Glomerular visceral epithelial cell (primary cell): ENCODE data around the gene KLF16.
"Not testable (repeated sequence)": the region's sequence is repeated elsewhere in the genome, so short reads cannot be mapped to it uniquely, and the experiment has no call there.

Source experiments
- DNase-seq: peaks from one replicate; pipeline ENCODE4 v3.0.0-alpha.2; 2016; ENCODE audit errors: extremely low spot score

KLF16 gene

GRCh38 chr19:1863328-1863637 is at the start of gene KLF16:
Gene KLF16 (minus strand): TSS chr19:1863579. CDS start chr19:1863497, 82 bp downstream.
- no peak for DNase-seq

- DNase-seq: no peak
Observed at GRCh38 chr19:1912760-1913505, 49.6 kb upstream of the KLF16 start.

GRCh38 chr19:1911995-1912394 is 48.6 kb upstream of the KLF16 start:
- no peak for DNase-seq

- DNase-seq: no peak
Observed at GRCh38 chr19:1911098-1911497, 47.7 kb upstream of the KLF16 start.

DNA sequence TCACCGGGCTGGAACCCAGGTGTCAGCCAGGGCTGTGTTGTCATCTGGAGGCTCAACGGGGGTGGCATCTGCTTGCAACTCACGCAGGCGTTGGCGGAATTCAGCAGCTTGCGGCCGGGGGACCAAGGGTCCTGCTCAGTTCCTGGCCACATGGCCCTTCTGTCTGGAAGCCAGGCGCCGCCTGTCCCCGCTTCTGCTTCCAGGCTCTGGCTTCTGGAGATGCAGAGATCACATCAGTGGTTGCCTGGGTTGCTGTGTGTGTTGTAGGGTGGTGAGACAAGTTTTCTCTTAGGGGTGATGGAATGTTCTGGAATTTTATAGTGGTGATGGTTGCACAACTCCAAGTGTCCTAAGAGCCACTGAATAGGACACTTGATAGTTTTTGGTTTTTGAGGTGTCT is 46.8 kb upstream of the KLF16 start:
- DNase-seq: no peak

GRCh38 chr19:1909761-1910080 is 46.3 kb upstream of the KLF16 start:
- DNase-seq: no peak

DNA sequence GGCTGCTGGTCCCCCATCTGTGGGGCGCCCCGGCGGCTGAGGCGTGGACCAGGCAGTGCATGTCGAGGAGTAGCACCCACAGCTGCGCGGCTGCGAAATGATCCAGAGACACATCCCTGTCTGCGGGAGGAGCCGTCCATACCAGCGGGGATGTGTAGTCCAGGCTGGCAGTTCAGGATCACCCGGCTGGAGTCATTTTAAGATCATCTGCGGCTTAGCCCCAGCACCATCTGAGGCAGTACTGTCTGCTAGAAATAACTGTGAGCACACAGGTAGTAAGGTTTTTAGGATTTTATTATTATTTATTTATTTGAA is 44.9 kb upstream of the KLF16 start:
- DNase-seq: no peak

DNA sequence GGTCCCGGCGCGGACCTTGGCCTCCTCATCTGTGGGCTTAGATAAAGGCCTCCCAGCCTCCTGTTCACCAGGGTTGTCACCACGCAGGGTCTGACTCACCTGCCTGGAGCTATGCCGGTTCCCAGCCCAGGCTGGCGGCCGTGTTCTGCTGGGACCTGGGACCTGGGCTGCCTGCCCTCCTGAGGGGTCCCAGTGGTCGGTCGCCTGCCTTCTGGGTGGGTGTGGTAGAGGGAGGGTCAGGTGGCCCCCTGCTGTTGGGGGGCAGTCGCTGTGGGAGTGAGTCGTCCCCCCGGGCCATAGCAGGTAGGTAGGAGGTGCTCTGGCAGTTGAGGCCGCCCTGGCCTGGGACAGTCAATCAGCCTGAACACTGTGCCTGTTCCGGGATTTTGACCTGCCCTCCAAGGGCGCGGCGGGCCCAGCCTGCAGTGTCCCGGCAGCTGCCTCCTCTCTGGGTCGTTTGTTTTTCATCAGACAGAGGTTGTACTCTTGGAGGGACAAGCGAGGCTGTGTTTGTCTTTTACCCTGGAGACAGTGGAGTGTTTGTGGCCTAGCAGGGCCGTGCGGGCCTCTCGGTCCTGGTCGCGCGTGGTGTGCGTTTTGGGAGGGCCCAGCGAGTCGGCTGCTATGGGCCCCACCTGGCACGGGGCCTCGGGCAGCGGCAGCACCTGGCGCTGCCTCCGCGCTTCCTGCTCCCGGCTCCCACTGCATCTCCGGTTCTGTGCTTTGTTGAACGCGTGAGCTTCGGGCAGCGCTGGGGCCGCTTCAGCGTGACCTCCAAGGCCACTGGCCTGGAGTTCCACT is 44.4 kb upstream of the KLF16 start:
- no peak for DNase-seq

- DNase-seq: no peak
Observed at GRCh38 chr19:1906985-1907562, 43.7 kb upstream of the KLF16 start.

DNA sequence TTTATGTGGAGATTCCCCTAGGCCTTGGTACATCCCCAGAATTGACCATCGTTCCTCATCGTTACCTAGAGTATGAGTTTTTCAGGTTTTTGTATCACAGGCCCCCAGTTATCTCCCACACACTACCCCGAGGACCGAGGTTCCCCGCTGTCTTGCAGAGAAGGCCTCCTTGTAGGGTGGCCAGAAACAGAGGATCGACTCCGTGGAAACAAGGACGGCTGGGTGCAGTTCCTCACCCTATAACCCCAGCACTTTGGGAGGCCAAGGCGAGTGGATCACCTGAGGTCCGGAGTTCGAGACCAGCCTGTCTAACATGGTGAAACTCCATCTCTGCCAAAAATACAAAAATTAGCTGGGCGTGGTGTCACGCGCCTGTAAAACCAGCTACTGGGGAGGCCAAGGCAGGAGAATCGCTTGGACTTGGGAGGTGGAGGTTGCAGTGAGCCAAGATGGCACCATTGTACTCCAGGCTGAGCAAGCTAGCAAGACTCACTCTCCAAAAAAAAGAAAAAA is 42.5 kb upstream of the KLF16 start:
- no peak for DNase-seq

DNA sequence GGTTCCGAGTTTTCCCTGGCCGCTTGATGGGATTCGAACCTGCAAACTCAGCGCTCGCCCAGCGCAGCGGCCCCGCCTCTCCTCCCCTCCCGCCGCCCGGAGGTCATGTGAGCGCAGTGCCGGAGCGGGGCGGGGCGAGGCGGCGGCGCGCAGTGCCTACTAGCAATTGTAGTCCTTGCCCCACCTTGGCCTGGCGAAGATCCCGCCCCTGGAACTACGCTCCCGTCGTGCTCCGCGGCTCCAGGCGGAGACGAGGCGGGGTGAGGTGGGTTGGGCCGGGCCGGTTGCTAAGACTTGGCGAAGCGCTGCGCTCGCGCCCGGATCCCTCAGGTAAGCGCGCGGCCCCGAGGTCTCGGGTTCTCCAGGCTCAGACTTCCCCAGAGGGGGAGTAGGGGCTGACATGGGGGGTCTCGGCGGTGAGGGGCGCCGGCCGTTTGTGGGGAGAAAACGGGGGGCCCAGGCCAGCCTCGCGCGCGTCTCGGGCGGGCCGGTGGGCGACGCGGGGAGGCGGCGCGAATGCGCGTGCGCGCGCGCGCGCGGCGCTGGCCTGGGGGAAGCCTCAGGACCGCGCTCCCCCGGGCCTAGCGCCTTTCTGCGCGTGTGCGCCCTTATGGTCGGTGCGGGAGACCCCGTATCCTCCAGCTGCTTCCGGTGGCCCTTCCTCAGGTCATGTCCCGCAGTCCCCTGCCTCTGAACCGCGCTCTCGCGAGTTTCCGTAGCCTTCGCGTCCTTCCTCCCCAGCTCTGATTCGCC is 41.9 kb upstream of the KLF16 start, which contains the start of the genes ADAT3 and SCAMP4:
TSS of gene ADAT3 (plus strand) at position 290 of the 753 bp plus-strand sequence. CDS start 6,649 bp downstream, outside the sequence.
TSS of gene SCAMP4 (plus strand) at position 290 of the 753 bp plus-strand sequence. CDS start 9,621 bp downstream, outside the sequence.
- peak; percentile 99 for DNase-seq

- no peak for DNase-seq
Observed at GRCh38 chr19:1904860-1905109, 41.4 kb upstream of the KLF16 start.

DNA sequence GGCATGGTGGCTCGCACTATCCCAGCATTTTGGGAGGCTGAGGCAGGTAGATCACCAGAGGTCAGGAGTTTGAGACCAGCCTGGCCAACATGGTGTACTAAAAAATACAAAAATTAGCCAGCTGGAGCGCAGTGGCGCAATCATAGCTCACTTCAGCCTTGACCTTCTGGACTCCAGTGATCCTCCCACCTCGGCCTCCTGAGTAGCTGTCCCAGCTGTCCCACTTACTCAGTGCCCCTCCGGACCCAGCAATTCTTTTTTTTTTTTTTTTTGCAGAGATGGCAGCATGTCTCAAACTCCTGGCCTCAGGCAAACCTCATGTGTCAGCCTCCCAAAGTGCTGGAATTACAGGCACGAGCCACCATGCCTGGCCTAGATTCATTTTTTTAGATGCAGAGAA is 39.5 kb upstream of the KLF16 start:
- no peak for DNase-seq

DNA sequence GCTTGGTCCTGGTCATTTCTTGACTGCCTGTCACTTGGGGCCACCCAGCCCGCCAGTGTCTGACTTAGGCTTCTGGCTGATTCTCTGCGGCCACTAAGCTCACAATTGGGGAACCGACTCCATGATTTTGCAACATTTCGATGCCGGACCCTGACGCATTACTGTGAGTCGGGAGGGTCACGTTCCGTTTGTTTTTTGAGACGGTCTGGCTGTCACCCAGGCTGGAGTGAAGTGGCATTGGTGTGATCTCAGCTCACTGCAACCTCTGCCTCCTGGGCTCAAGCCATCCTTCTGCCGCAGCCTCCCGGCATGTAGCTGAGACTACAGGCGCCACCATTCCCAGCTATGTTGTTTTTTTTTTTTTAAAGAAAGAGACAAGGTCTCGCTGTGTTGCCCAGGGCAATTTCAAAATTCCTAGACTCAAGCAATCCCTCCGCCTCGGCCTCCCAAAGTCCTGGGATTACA is 38.6 kb upstream of the KLF16 start:
- DNase-seq: no peak

DNA sequence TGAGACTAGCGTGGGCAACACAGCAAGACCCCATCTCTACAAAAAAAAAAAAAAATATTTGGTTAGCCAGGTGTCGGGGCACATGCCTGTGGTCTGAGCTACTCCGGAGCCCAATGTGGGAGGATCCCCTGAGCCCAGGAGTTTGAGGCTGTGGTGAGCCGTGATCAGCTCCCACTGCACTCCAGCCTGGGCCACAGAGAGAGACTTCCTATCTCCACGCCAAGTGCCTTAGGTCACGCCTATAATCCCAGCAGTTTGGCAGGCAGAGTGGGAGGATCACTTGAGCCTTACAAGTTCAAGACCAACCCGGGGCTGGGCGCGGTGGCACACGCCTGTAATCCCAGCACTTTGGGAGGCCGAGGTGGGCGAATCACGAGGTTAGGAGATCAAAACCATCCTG is 33.1 kb upstream of the KLF16 start:
- no peak for DNase-seq

GRCh38 chr19:1893791-1894190 is 30.4 kb upstream of the KLF16 start:
- DNase-seq: no peak

- no peak for DNase-seq
Observed at GRCh38 chr19:1889907-1890306, 26.5 kb upstream of the KLF16 start.

GRCh38 chr19:1888385-1888784 is 25.0 kb upstream of the KLF16 start:
- DNase-seq: no peak

GRCh38 chr19:1886360-1886759 is 23.0 kb upstream of the KLF16 start:
- not testable (repeated sequence) for DNase-seq

- DNase-seq: peak; percentile 94
Observed at GRCh38 chr19:1885398-1886119, 22.2 kb upstream of the KLF16 start, which contains the start of gene ABHD17A. Gene ABHD17A (minus strand): TSS chr19:1885496. CDS start chr19:1881566, 3,930 bp downstream.

DNA sequence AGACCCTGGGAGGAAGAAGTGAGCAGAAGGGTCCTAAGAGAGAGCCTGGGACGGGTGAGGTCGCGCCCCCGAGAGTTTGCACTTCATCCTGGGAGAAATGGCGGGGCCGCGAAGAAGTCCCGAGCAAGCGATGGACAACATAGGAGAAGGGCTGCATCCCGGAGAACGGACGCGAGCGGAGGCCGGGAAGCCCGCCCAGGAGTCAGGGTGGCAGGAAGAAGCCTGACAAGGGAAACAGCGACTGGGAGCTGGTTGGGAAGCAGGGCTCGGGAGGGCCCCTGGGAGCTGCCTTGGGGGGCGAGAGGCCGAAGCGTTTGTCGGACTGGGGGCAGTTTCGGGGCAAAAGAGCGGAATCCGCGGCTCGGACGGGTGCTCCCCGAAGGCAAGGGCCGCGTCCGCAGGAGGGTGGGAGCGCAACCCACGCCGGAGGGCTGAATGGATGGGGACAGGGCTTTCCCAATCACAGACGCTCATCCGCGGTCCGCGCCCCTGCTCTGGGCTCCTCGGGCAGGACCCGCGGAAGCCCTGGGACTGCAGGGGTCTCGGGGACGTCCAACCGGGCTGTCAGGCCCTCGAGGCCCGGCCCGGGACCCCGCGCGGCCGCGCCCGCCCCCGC is 21.4 kb upstream of the KLF16 start:
- DNase-seq: no peak
